ENCODE data around the gene KRTAP5-8.

DNA sequence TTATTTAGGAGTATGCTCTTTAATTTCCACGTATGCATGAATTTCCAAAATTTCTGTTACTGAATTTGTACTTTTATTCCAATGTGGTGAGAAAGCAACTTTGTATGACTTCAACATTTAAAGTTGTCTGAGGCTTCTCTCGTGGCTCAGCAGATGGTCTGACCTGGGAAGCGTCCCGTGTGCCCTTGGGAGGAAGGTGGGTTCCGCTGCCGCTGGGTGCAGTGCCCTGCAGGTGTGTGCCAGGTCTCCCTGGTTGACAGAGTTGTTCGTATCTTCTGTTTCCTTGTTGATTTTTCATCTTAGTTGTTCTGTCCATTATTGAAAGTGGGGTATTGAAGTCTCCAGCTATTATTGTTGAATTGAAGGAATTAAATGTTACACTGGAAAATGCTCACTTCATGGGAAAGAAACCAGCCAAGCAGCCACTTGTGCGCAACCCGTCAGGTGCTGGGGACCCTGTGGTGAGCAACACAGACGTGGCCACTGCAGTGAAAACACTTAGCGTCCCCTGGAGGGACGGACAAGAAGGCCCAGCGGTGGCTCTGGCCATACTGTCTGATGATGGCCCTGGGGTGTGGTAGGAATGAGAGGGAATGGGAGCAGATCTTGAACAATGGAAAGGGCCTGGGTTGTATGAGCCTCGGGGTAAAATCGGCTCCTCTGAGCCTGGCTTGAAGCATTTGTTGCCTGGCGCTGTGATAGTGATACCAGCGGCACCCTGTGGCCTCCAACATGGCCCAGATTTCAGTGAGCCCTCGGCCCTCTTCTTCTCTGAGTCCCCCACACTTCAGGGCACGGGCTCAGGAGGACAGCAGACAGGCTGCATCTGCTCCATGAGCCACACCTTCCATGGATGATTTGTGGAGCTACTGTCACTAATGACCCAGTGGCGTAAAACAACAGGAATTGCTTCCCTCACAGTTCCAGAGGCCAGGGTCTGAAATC is 42.3 kb upstream of the KRTAP5-8 start:
- TF ChIP-seq, protein P1, sequence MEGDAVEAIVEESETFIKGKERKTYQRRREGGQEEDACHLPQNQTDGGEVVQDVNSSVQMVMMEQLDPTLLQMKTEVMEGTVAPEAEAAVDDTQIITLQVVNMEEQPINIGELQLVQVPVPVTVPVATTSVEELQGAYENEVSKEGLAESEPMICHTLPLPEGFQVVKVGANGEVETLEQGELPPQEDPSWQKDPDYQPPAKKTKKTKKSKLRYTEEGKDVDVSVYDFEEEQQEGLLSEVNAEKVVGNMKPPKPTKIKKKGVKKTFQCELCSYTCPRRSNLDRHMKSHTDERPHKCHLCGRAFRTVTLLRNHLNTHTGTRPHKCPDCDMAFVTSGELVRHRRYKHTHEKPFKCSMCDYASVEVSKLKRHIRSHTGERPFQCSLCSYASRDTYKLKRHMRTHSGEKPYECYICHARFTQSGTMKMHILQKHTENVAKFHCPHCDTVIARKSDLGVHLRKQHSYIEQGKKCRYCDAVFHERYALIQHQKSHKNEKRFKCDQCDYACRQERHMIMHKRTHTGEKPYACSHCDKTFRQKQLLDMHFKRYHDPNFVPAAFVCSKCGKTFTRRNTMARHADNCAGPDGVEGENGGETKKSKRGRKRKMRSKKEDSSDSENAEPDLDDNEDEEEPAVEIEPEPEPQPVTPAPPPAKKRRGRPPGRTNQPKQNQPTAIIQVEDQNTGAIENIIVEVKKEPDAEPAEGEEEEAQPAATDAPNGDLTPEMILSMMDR (IDR thresholded peaks at IDR 0.05; ENCODE audit: low read depth, low read length): no peak
- no peak for TF ChIP-seq EZH2phosphoT487 (IDR thresholded peaks at IDR 0.05; ENCODE audit: low read depth)

All from OCI-LY3 (cell line).